GM19099 (cell line): ENCODE data around the gene ADAMTS14.

Experiments used
- POLR2A ChIP-seq: IDR thresholded peaks from 3 replicates; pipeline ENCODE4 v1.6.1; 2011; ENCODE audit warnings: low read depth; ENCODE audit not compliant: insufficient read length; ENCODE audit errors: extremely low read depth

The ADAMTS14 gene

GRCh38 chr10:70673929-70674559, 1.7 kb downstream of the ADAMTS14 start:
- no peak for TF ChIP-seq POLR2A

- no peak for TF ChIP-seq POLR2A
Observed at GRCh38 chr10:70674560-70675495, 2.5 kb downstream of the ADAMTS14 start.

DNA sequence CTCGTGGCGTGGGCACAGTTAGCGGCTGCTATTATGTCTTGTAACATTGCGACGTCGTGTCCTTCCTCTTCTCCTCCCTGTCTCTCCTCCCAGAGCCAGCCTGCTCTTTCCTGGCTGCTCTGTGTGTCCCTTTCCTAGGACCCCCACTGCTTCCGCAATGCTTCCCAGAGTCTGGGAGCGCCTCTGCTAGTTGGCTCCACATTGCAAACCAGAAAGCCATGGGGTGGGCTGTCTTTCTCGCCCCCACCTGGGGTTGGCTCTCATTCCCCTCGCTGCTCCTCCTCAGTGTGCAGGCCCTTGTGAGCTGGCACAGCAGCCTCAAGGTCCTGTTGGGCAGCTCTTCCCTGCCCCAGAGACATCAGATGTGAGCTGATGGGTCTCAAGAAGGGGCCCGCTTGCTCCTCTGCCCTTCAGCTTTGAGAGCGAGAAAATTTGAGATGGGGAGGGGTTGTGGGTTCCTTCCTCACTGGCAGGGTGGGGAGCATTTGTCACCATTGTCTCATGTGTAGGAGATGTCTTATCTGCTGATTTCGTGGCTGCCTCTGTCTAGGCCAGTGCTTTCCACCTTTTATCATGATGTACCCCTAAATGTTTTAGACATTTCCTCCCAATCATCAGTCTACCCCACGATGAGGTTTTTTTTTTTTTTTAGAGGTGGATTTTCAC, 3.3 kb downstream of the ADAMTS14 start:
- no peak for TF ChIP-seq POLR2A

GRCh38 chr10:70676511-70676910, 4.2 kb downstream of the ADAMTS14 start:
- TF ChIP-seq POLR2A = no peak

DNA sequence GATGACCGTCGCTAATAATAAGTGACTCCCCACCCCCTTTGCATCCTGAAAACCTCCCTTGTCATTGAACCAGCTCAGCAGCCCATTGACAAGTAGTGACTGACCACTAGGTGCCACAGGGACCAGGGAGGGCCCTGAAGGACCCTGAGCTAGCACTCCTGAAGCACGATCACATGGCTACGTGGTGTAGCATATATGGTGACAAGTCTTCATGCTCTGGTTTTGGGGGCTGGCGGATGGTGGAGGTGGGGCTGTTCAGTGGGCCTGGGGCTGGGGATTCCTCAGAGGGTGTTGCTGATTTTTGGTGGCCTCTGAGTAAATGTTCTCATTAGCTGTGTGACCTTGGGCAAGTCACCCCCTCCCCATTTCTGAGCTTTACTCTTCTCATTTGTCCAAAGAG, 4.7 kb downstream of the ADAMTS14 start:
- no peak for TF ChIP-seq POLR2A

DNA sequence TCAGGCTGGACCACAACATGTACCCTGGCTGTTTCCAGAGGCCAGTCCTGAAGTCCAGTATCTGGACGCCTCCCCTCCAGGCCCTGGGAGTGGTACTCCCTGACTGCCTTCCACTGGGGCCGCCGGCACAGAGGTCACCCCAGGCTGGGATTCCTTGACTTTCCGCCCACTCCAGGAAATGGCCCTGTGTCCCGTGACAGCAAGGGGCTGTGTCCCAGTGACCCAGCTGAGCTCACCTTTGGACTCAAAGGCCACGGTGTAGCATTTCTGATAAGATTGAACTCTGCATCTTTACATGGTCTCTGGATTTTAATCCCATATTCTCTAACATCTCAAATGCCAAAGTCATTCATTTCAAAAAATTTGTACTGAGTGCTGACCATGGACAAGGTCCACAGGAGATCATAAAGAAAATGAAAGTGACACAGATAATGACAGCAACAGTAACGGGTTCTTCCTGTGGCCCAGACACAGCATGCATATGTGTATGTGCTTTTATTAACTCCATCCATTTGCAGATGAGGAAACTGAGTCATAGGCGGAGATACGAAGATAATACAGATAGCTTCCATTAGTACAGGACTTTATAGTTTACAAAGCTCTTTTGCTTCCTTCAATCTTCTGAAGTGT, 5.4 kb downstream of the ADAMTS14 start:
- no peak for TF ChIP-seq POLR2A

GRCh38 chr10:70678250-70678635, 5.9 kb downstream of the ADAMTS14 start:
- no peak for TF ChIP-seq POLR2A

- no peak for TF ChIP-seq POLR2A
Observed at GRCh38 chr10:70678757-70679489, 6.6 kb downstream of the ADAMTS14 start.

DNA sequence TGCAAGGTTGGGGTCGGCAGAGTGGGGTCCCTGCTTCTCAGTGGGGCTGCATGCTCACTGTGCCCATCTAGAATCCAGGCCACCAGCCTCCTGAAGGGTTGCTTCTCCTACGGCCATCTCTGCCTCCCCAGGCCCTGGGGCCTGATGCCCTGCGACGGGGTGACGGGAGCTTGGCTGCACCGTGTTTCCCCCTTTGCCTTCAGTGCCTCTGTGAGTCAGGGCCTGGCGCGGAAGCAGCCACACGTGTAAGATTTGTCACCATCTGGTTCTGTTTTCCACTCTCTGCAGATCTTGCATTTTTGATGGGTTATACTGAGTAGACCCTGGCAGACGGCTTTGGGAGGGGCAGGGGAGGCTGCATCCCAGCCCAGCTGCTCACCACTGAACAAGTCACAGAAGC, 7.2 kb downstream of the ADAMTS14 start:
- TF ChIP-seq POLR2A = no peak

GRCh38 chr10:70680899-70681730, 8.8 kb downstream of the ADAMTS14 start:
- no peak for TF ChIP-seq POLR2A

DNA sequence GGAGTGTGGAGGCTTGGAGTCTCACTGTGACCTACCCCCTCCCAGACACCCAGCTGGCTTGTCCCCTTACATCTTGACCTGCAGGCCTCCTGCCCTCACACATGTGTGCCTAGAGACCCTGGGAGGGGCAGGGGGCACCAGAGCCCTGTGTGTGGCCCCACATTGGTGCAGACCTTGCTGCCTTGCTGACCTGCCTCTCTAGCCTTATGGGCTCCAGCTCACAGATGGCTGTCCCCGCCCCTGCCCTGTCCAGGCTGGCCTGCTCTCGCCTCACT, 9.4 kb downstream of the ADAMTS14 start:
- TF ChIP-seq POLR2A = no peak

DNA sequence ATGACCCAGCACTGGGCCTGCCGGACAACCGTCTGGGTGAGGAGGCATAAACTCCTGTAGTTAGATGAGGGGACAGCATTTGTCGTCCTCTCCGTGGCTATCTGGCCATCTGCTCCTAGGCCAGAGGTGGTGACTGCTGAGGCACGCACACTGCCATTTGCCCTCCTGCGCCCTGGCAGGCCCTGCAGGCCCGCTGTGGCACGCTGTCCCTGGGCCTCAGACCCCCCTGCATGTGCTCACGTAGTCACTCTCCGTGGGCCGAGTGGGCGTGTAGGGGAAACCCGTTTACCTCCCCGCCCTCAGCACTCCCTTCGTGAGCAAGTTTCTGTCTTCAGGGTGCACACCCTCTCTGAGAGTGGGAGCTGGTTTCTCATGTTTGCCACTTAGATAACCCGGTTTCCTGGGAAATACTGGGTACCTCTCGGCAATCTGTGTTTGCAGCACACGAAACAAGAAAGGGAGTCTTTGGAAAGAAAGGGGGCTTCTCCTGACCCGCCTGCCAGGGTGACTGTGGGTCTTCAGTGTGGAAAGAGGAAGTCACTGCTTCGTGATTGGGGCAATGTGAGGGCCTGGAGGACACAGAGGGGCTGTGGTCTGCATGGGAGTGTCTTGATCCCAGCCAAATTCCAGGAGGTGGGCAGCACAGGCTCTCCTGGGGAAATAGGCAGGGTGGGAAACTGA, 10.8 kb downstream of the ADAMTS14 start:
- no peak for TF ChIP-seq POLR2A

DNA sequence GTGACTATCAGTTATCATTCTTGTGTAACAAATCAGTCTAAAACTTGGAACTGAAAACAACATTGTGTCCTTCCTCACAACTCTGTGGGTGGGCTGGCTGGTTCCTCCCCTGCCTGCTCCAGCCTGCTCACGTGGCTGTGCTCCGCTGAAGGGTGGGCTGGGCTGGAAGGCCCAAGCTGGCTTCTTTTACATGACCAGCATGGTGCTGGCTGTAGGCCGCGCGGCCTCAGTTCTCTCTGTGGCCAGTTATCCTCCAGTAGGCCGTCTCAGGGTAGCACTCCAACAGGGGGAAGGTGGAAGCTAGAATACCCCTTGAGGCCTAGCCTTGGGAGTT, 11.3 kb downstream of the ADAMTS14 start:
- no peak for TF ChIP-seq POLR2A

- TF ChIP-seq POLR2A = no peak
Observed at GRCh38 chr10:70683940-70684339, 11.6 kb downstream of the ADAMTS14 start.
